PFSK-1 (cell line): ENCODE measurements around the gene NEDD4L.

Source experiments
- POLR2AphosphoS5 ChIP-seq: IDR thresholded peaks from 2 replicates; pipeline ENCODE4 v1.6.1; 2012; ENCODE audit warnings: low read depth, mild to moderate bottlenecking, control low read depth, low read length, moderate library complexity
- SIN3A ChIP-seq: IDR thresholded peaks from 2 replicates; pipeline ENCODE4 v1.6.1; 2012; ENCODE audit warnings: mild to moderate bottlenecking, low read length, moderate library complexity, borderline replicate concordance; ENCODE audit not compliant: insufficient read depth
- TAF1 ChIP-seq: IDR thresholded peaks from 2 replicates; pipeline ENCODE4 v1.6.1; 2012; ENCODE audit warnings: low read length, control low read depth, borderline replicate concordance; ENCODE audit not compliant: insufficient read depth

DNA sequence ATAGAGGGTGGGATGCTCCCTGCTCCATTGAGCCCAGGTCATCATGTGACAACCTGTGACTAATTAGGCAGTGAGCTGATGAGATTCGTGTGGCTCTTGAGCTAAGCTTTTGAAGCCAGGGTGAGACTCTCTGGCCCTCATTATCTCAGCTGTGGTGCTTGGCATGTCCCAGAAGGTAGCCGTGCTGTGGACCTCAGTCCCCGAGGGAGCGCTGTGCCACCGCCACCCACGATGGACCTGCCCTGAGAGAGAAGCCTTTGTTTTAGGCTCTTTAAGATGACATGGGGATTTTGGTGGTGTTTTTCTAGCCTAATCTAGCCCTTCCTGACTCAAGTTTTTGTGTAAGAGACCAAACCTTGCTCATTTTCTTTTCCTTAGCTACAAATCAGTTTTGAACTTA lies 66.4 kb downstream of the NEDD4L start:
- TF ChIP-seq TAF1 (no peak), POLR2AphosphoS5 (no peak), SIN3A (no peak)
